Esophagus mucosa (tissue), 1 donor: ENCODE results near the gene MLN. TPM values are rescaled to one million over a fixed set of nuclear protein-coding genes. Genes with fewer than 3 reads are reported as not detected.

Source experiments
- ATAC-seq: fragments of 200-7000 bp; cut with Tn5 transposase; one replicate; pipeline ENCODE4 v1.9.1; 2020
- total RNA-seq: library from RNA; stranded (reverse); gene quantifications from one replicate; pipeline ENCODE4 v1.2.4, GENCODE V29; 2023
- donor health status: DM: yes; HTN: yes; CAD: no.

MLN gene
- total RNA-seq, 1 donor from 2014 or later, result not detected

GRCh38 chr6:33813990-33814985 is 10.5 kb upstream of the MLN start:
- no peak for ATAC-seq

GRCh38 chr6:33813246-33813904 is 9.6 kb upstream of the MLN start:
- ATAC-seq, result no peak

- ATAC-seq, result peak; percentile 45
These were observed 8.9 kb upstream of the MLN start for GRCh38 chr6:33812669-33813068.

- no peak for ATAC-seq
These were observed 5.8 kb upstream of the MLN start for GRCh38 chr6:33809594-33809993.

GRCh38 chr6:33808641-33809180 is 4.9 kb upstream of the MLN start:
- no peak for ATAC-seq

GRCh38 chr6:33807606-33808005 is 3.8 kb upstream of the MLN start:
- no peak for ATAC-seq

- no peak for ATAC-seq
These were observed 3.0 kb upstream of the MLN start for GRCh38 chr6:33806841-33807240.

- no peak for ATAC-seq
These were observed 1.4 kb downstream of the MLN start for GRCh38 chr6:33802186-33802958.

- ATAC-seq, result no peak
These were observed 2.2 kb downstream of the MLN start for GRCh38 chr6:33801611-33802010.

GRCh38 chr6:33800248-33800969 is 3.4 kb downstream of the MLN start:
- ATAC-seq, result no peak

GRCh38 chr6:33799454-33800113 is 4.2 kb downstream of the MLN start:
- no peak for ATAC-seq

- no peak for ATAC-seq
These were observed 5.4 kb downstream of the MLN start for GRCh38 chr6:33798343-33798848.

GRCh38 chr6:33797626-33798342 is 6.0 kb downstream of the MLN start:
- ATAC-seq, result no peak

GRCh38 chr6:33794910-33795623 is 8.7 kb downstream of the MLN start:
- ATAC-seq, result no peak

- ATAC-seq, result no peak
These were observed 10.8 kb downstream of the MLN start for GRCh38 chr6:33792981-33793380.

- no peak for ATAC-seq
These were observed 12.2 kb downstream of the MLN start for GRCh38 chr6:33791620-33792019.

- no peak for ATAC-seq
These were observed 12.9 kb downstream of the MLN start for GRCh38 chr6:33790910-33791309.

- ATAC-seq, result no peak
These were observed 13.4 kb downstream of the MLN start for GRCh38 chr6:33790379-33790778.

- no peak for ATAC-seq
These were observed 14.3 kb downstream of the MLN start for GRCh38 chr6:33789550-33789895.
